Right lobe of liver (tissue), 6 donors: ENCODE results near the gene PPP1R14B. TPM values are rescaled to one million over a fixed set of nuclear protein-coding genes. Genes with fewer than 3 reads are reported as not detected.

Experiments
- ATAC-seq, 4 donors: fragments of 200-7000 bp; cut with Tn5 transposase; one replicate each; pipeline ENCODE4 v1.9.1; 2020; ENCODE audit warnings: mild to moderate bottlenecking in 4 of 4, moderate library complexity in 4 of 4
- DNase-seq, 3 donors: peaks; one replicate each; pipeline ENCODE4 v3.0.0-alpha.2; 2020
- H3K27ac ChIP-seq, 3 donors: fragments of 200-600 bp; one replicate each; pipeline ENCODE4 v1.8.0; 2022
- H3K27me3 ChIP-seq, 2 donors: fragments of 200-600 bp; one replicate each; pipeline ENCODE4 v1.8.0; 2022
- H3K36me3 ChIP-seq, 4 donors: fragments of 200-600 bp; sonication (generic) in 1 of 4; one replicate each; pipeline versions ENCODE4 v1.5.1 to v1.8.0; 2017 to 2022; ENCODE audit warnings: control low read depth in 1 of 4
- H3K4me1 ChIP-seq, 4 donors: fragments of 200-600 bp; sonication (generic) in 1 of 4; one replicate each; pipeline versions ENCODE4 v1.5.1 to v1.8.0; 2017 to 2022; ENCODE audit warnings: control low read depth in 1 of 4
- H3K4me3 ChIP-seq, 3 donors: fragments of 200-600 bp; one replicate each; pipeline ENCODE4 v1.8.0; 2022
- H3K9me3 ChIP-seq, 4 donors: fragments of 200-600 bp; sonication (generic) in 1 of 4; one replicate each; pipeline versions ENCODE4 v1.5.1 to v1.8.0; 2017 to 2022; ENCODE audit warnings: control low read depth in 1 of 4
- POLR2A ChIP-seq: fragments of 450-650 bp; IDR thresholded peaks from one replicate; pipeline ENCODE4 v1.6.1; 2017; ENCODE audit warnings: antibody characterized with exemption, mild to moderate bottlenecking
- WGBS: methylation state at CpG from one replicate; pipeline ENCODE4 v1.1.6; 2018; ENCODE audit warnings: low coverage, low lambda C conversion rate; ENCODE audit not compliant: insufficient coverage; ENCODE audit errors: missing lambda C conversion rate; 5-methylcytosine and 5-hydroxymethylcytosine counted together
- intact Hi-C, 2 donors: fragments of 100-400 bp; cut with DNase I; formaldehyde crosslinking; loops; one replicate each; pipeline versions ENCODE4 v1.11.2 to v1.14.1; 2022
- total RNA-seq, 6 experiments: library from RNA; depleted of rRNA in 2 of 6; stranded (reverse); fragments of >200 nt in 2 of 6; fragmentation: NEBNext Ultra II Directional in 3 of 6; extraction: Animal tissue kit (Norgen Biotek cat#: 25700) in 3 of 6; gene quantifications; one replicate each; pipeline versions ENCODE4 v1.1.0 to v1.2.4, GENCODE V29; 2016 to 2023
- TF ChIP-seq, protein P1 (sequence below), 4 donors: fragments of 200-600 bp in 3 of 4; fragments of 450-650 bp in 1 of 4; IDR thresholded peaks; one replicate each; pipeline versions ENCODE4 v1.5.1 to v1.8.0; 2016 to 2022; ENCODE audit warnings: antibody characterized with exemption in 4 of 4, mild to moderate bottlenecking in 2 of 4
- donor health status: DM: no; HTN: yes; CAD: no.
- donor health status: DM: no; HTN: no; CAD: no.
- donor health status: DM: no; HTN: no; CAD: no.
- donor health status: DM: no; HTN: yes; CAD: no.
- donor health status: DM: no; HTN: yes; CAD: no.

Gene PPP1R14B
- total RNA-seq, 6 experiments from 2014 or later = 34.1 to 90.3 (median 49.7) TPM

DNA sequence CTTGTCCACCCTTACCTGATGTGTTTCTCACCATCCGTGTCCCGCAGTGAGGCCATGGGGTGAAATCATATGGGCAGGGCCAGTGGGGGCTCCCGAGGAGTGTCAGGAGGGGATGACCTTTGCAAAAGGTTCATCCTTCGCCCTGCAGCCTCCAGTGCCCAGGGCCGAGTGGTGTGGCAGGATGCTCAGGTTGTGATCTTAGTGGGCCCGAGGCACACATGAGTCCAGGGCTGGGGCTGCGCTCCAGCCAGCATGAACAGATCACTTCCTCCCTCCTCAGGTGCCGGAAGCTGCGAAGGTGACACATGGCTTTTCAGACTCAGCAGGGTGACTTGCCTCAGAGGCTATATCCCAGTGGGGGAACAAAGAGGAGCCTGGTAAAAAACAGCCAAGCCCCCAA is 8.7 kb downstream of the PPP1R14B start:
- peak overlapping the region in 2 of 3 donors; percentile 5 to 97 for H3K27ac ChIP-seq
- WGBS = 33% methylated on average over 3 of the region's 9 CpGs
- H3K9me3 ChIP-seq = no peaks in the 10 kb centered on the region
- ATAC-seq (no peak), DNase-seq (peak in 2 of 3 donors; percentile 26 to 56)
- peaks cover 0 to 42% (median 14%) of the 10 kb centered on the region in 4 donors for H3K4me1 ChIP-seq
- no peaks in the 10 kb centered on the region for H3K27me3 ChIP-seq
- no peaks in the 10 kb centered on the region for H3K36me3 ChIP-seq
- intact Hi-C loops = no loop called here
- no peak overlapping the region for H3K4me3 ChIP-seq
- no peak for TF ChIP-seq POLR2A
- TF ChIP-seq, protein P1, sequence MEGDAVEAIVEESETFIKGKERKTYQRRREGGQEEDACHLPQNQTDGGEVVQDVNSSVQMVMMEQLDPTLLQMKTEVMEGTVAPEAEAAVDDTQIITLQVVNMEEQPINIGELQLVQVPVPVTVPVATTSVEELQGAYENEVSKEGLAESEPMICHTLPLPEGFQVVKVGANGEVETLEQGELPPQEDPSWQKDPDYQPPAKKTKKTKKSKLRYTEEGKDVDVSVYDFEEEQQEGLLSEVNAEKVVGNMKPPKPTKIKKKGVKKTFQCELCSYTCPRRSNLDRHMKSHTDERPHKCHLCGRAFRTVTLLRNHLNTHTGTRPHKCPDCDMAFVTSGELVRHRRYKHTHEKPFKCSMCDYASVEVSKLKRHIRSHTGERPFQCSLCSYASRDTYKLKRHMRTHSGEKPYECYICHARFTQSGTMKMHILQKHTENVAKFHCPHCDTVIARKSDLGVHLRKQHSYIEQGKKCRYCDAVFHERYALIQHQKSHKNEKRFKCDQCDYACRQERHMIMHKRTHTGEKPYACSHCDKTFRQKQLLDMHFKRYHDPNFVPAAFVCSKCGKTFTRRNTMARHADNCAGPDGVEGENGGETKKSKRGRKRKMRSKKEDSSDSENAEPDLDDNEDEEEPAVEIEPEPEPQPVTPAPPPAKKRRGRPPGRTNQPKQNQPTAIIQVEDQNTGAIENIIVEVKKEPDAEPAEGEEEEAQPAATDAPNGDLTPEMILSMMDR (IDR thresholded peaks at IDR 0.05) = no peak

DNA sequence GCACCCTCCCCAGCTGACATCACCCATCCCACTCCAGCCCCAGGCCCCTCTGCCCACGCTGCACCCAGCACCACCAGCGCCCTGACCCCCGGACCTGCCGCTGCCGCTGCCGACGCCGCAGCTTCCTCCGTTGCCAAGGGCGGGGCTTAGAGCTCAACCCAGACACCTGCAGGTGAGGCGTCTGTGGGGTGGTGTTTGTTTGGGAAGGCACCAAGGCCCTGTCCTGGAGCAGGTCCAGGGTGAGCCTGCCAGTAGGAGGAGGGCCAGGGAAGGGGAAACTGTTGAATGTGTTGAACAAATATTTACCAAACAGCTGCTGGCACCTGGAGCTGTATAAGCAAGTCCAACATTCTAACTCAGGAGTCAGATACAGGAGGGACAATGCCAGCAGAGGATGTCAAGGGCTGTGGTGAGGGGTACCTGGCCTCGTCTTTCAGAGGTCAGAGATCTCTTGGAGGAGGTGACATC is 9.2 kb downstream of the PPP1R14B start:
- WGBS = 41% methylated on average over 11 of the region's 12 CpGs
- Histone ChIP-seq H3K27ac (peak overlapping the region in 2 of 3 donors; percentile 5 to 97), H3K4me3 (no peak overlapping the region), H3K27me3 (no peaks in the 10 kb centered on the region), H3K4me1 (peaks cover 0 to 40% (median 12%) of the 10 kb centered on the region in 4 donors), H3K36me3 (no peaks in the 10 kb centered on the region), H3K9me3 (no peaks in the 10 kb centered on the region)
- peak; percentile 29 to 48 (median 37) for ATAC-seq
- DNase-seq = peak; percentile 90 to 96 (median 95)
- TF ChIP-seq, protein P1 (IDR thresholded peaks at IDR 0.05) = no peak
- TF ChIP-seq POLR2A = peak; percentile 72
- intact Hi-C loops = no loop called here

DNA sequence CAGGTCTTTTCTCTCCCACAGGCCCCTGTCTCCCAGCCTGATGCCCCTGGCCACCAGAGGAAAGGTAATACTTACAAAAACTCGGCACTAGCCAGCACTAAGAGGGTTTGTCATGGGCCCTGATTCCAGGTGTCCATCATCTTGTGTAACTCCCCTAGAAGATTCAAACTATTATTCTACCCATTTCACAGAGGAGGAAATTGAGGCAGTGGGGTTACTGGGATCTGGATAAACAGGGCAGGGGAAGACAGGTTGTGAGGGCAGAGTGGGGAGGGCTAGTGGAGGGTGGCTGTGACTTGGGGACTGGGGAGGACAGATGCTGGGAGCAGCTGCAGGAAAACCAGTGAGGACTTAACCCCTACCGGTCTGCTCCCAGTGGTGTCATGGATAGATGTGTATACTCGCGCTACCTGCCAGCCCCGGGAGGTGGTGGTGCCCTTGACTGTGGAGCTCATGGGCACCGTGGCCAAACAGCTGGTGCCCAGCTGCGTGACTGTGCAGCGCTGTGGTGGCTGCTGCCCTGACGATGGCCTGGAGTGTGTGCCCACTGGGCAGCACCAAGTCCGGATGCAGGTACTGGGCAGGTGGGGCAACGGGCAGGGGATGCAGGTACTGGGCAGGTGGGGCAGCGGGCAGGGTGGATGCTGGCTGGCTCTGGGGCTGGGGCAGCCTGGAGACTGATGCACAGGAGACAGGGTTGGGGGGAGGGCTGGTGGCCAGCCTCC is 11.1 kb downstream of the PPP1R14B start:
- no CpG with 5 or more reads among the region's 12 CpGs for WGBS
- H3K36me3 ChIP-seq = no peaks in the 10 kb centered on the region
- H3K27me3 ChIP-seq = no peaks in the 10 kb centered on the region
- peak overlapping the region in 1 of 3 donors; percentile 79 for H3K27ac ChIP-seq
- ATAC-seq (no peak), DNase-seq (peak in 1 of 3 donors; percentile 49)
- intact Hi-C loops = no loop called here
- H3K4me1 ChIP-seq = peaks cover 0 to 35% (median 10%) of the 10 kb centered on the region in 4 donors
- no peak for TF ChIP-seq POLR2A
- TF ChIP-seq, protein P1 (IDR thresholded peaks at IDR 0.05) = no peak
- H3K4me3 ChIP-seq = peak overlapping the region; percentile 54 to 58 (median 57)
- no peaks in the 10 kb centered on the region for H3K9me3 ChIP-seq

DNA sequence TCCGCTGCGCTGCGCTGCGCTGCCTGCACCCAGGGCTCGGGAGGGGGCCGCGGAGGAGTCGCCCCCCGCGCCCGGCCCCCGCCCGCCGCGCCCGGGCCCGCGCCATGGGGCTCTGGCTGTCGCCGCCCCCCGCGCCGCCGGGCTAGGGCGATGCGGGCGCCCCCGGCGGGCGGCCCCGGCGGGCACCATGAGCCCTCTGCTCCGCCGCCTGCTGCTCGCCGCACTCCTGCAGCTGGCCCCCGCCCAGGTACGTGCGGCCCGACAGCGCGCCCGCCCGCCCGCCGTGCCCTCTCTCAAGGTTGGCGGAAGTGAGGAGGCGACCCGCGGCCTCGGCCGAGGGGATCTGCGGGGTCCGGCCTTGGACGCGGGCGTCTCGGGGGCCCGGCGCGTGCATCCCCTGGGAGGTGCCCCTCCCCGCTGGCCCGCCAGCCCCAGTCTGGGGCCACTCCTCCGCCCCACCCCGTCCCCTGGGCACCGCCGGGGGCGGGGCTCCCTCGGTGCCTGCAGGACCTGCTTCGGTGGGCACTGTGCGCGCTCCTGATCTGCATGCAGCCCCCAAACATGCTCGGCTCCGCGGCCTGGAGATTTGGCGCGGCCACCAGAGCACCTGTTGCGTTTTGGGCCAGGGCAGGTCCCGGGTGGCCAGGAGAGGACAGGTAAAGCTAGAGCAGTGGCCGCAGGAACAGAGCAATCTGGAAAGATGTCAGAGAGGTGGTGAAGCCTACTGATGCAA is 11.9 kb downstream of the PPP1R14B start:
- H3K27ac ChIP-seq = peak overlapping the region; percentile 36 to 79 (median 57)
- H3K36me3 ChIP-seq = no peaks in the 10 kb centered on the region
- ATAC-seq (peak; percentile 8 to 37 (median 23)), DNase-seq (peak in 2 of 3 donors; percentile 64 to 73)
- H3K9me3 ChIP-seq = no peaks in the 10 kb centered on the region
- H3K4me3 ChIP-seq = peak overlapping the region; percentile 54 to 58 (median 57)
- intact Hi-C loops = no loop called here
- no peaks in the 10 kb centered on the region for H3K27me3 ChIP-seq
- TF ChIP-seq, protein P1 (IDR thresholded peaks at IDR 0.05) = no peak
- TF ChIP-seq POLR2A = peak; percentile 41
- peaks cover 0 to 31% (median 7%) of the 10 kb centered on the region in 4 donors for H3K4me1 ChIP-seq
- WGBS = 0% methylated on average over 2 of the region's 80 CpGs
